Measurements from ENCODE around the gene HP. TPM values are rescaled to one million over a fixed set of nuclear protein-coding genes. Genes with fewer than 3 reads are reported as not detected.

The HP gene
- total and polyA plus RNA-seq, 2 donors (not counting 1 experiment from before 2014, with no cell fraction given) = not detected

DNA sequence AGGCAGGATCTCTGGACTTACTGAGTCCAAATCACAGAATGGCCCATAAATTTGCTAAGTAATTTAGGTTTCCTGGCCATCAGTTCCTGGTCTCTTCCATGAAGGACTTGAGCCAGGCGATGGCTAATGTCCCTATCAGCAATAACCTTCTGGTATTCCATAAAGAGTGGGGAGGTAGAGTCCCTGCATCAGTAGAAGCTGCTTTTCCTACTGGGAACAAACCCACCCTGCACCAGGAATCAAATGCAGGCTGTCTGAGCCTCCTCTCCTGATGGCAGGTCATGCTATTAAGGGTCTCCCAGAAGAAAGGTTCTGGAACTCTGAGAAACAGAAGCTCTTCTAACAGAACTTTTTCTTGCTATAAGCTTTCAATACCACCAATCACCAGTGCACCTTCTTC, 7.3 kb downstream of the HP start:
- Histone ChIP-seq H3K4me1 (ENCODE audit: control insufficient read depth in 2 of 2, insufficient read depth in 2 of 2, low read length in 2 of 2) (no peaks in the 10 kb centered on the region), H3K4me3 (ENCODE audit: control extremely low read depth in 1 of 5, extremely low read depth in 1 of 5, insufficient read depth in 1 of 5, low read depth in 2 of 5, low read length in 4 of 5) (no peak overlapping the region), H3K4me2 (replicated peaks; ENCODE audit: low read depth, low read length, poor library complexity, severe bottlenecking) (no peak overlapping the region), H4K20me1 (ENCODE audit: control insufficient read depth, insufficient read depth, low read length, poor library complexity, severe bottlenecking) (no peaks in the 10 kb centered on the region), H3K36me3 (replicated peaks in 1 of 2; ENCODE audit: control extremely low read depth in 1 of 2, control insufficient read depth in 1 of 2, extremely low read depth in 1 of 2, insufficient read depth in 2 of 2, low read length in 1 of 2) (peaks cover 0 to 4% of the 10 kb centered on the region in 2 experiments), H3K27ac (ENCODE audit: low read length in 2 of 2) (no peak overlapping the region), H2AFZ (ENCODE audit: insufficient read depth, low read depth, low read length, poor library complexity, severe bottlenecking) (no peak overlapping the region), H3K9me3 (ENCODE audit: control extremely low read depth in 1 of 3, control insufficient read depth in 2 of 3, insufficient read depth in 1 of 3, low read length in 2 of 3) (no peaks in the 10 kb centered on the region), H3K79me2 (ENCODE audit: control insufficient read depth, insufficient read depth, low read length) (no peaks in the 10 kb centered on the region), H3K27me3 (replicated peaks in 1 of 4; ENCODE audit: control extremely low read depth in 1 of 4, control insufficient read depth in 3 of 4, insufficient read depth in 4 of 4, low read length in 3 of 4) (no peaks in the 10 kb centered on the region), H3K9ac (ENCODE audit: low read length) (no peak overlapping the region)
- no CpG with 5 or more reads among the region's 1 CpG for WGBS (ENCODE audit: insufficient coverage)
- DNase-seq (no peak), ATAC-seq (ENCODE audit: low read depth) (no peak)
- H3K9me3 Mint-ChIP-seq (ENCODE audit: insufficient read depth) = no peaks in the 10 kb centered on the region
- TF ChIP-seq, protein P1, sequence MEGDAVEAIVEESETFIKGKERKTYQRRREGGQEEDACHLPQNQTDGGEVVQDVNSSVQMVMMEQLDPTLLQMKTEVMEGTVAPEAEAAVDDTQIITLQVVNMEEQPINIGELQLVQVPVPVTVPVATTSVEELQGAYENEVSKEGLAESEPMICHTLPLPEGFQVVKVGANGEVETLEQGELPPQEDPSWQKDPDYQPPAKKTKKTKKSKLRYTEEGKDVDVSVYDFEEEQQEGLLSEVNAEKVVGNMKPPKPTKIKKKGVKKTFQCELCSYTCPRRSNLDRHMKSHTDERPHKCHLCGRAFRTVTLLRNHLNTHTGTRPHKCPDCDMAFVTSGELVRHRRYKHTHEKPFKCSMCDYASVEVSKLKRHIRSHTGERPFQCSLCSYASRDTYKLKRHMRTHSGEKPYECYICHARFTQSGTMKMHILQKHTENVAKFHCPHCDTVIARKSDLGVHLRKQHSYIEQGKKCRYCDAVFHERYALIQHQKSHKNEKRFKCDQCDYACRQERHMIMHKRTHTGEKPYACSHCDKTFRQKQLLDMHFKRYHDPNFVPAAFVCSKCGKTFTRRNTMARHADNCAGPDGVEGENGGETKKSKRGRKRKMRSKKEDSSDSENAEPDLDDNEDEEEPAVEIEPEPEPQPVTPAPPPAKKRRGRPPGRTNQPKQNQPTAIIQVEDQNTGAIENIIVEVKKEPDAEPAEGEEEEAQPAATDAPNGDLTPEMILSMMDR (IDR thresholded peaks at IDR 0.05) = no peak
- TF ChIP-seq EZH2 (IDR thresholded peaks at IDR 0.05; ENCODE audit: borderline replicate concordance, insufficient read depth, low read depth, low read length, poor library complexity, severe bottlenecking) = no peak
- H3K4me3 Mint-ChIP-seq = no peak overlapping the region
- H3K27me3 Mint-ChIP-seq = no peaks in the 10 kb centered on the region
- POLR2A ChIA-PET = no interaction called here
- no peak overlapping the region for H3K27ac Mint-ChIP-seq
- CTCF ChIA-PET = no interaction called here
- intact Hi-C loops (cut with micrococcal nuclease) = no loop called here
- no peaks in the 10 kb centered on the region for H3K4me1 Mint-ChIP-seq

DNA sequence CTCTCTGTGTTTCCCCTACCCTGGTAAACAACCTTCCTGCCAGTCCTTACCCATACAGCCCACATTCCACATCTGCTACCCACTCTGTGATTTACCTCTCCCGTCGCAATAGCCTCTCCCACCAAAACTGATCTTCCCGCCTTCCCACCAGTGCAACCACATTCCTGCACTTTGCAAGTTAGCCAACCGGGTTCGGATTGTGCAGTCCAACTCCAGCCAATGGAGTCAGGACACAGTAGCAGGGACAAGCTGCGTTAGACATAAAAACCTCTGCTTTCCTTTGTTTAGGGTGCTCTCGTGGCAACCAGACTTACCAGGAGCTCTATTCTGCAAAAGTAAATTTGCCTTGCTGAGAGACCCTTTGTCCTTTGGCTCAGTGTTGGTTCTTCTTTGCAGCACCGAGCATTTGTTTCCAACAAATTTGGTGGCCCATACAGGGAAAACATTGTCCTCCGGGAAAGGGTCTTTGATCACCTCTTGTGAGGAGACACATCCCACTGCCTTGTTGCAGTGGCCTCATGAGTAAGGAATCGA, 10.1 kb downstream of the HP start:
- Histone ChIP-seq H3K27me3 (replicated peaks in 1 of 4; ENCODE audit: control extremely low read depth in 1 of 4, control insufficient read depth in 3 of 4, insufficient read depth in 4 of 4, low read length in 3 of 4) (no peaks in the 10 kb centered on the region), H3K4me3 (ENCODE audit: control extremely low read depth in 1 of 5, extremely low read depth in 1 of 5, insufficient read depth in 1 of 5, low read depth in 2 of 5, low read length in 4 of 5) (no peak overlapping the region), H3K4me1 (ENCODE audit: control insufficient read depth in 2 of 2, insufficient read depth in 2 of 2, low read length in 2 of 2) (no peaks in the 10 kb centered on the region), H3K27ac (ENCODE audit: low read length in 2 of 2) (no peak overlapping the region), H2AFZ (ENCODE audit: insufficient read depth, low read depth, low read length, poor library complexity, severe bottlenecking) (no peak overlapping the region), H3K36me3 (replicated peaks in 1 of 2; ENCODE audit: control extremely low read depth in 1 of 2, control insufficient read depth in 1 of 2, extremely low read depth in 1 of 2, insufficient read depth in 2 of 2, low read length in 1 of 2) (peaks cover 0 to 4% of the 10 kb centered on the region in 2 experiments), H3K9me3 (ENCODE audit: control extremely low read depth in 1 of 3, control insufficient read depth in 2 of 3, insufficient read depth in 1 of 3, low read length in 2 of 3) (no peaks in the 10 kb centered on the region), H4K20me1 (ENCODE audit: control insufficient read depth, insufficient read depth, low read length, poor library complexity, severe bottlenecking) (no peaks in the 10 kb centered on the region), H3K9ac (ENCODE audit: low read length) (no peak overlapping the region), H3K79me2 (ENCODE audit: control insufficient read depth, insufficient read depth, low read length) (no peaks in the 10 kb centered on the region), H3K4me2 (replicated peaks; ENCODE audit: low read depth, low read length, poor library complexity, severe bottlenecking) (no peak overlapping the region)
- no peak for TF ChIP-seq EZH2 (IDR thresholded peaks at IDR 0.05; ENCODE audit: borderline replicate concordance, insufficient read depth, low read depth, low read length, poor library complexity, severe bottlenecking)
- TF ChIP-seq, protein P1 (IDR thresholded peaks at IDR 0.05) = no peak
- Mint-ChIP-seq H3K9me3 (ENCODE audit: insufficient read depth) (no peaks in the 10 kb centered on the region), H3K27me3 (no peaks in the 10 kb centered on the region), H3K4me3 (no peak overlapping the region), H3K27ac (no peak overlapping the region), H3K4me1 (no peaks in the 10 kb centered on the region)
- intact Hi-C loops (cut with micrococcal nuclease) = no loop called here
- DNase-seq (no peak), ATAC-seq (ENCODE audit: low read depth) (no peak)
- ChIA-PET CTCF (no interaction called here), POLR2A (no interaction called here)
- WGBS (ENCODE audit: insufficient coverage) = 96% methylated on average over 10 of the region's 10 CpGs
